ENCODE results near the gene RAB7A.
A peak's percentile ranks its signal among the peaks of the same experiment; 100 is the strongest.

The RAB7A gene

GRCh38 chr3:128780101-128780837 lies 54.3 kb downstream of the RAB7A start:
- H3K36me3 Mint-ChIP-seq (ENCODE audit: low read depth): peaks cover 71% of the 10 kb centered on the region
- peaks cover 90% of the 10 kb centered on the region for H3K4me1 Mint-ChIP-seq (ENCODE audit: low read depth)
- H3K27ac Mint-ChIP-seq: no peak overlapping the region
- no peaks in the 10 kb centered on the region for H3K9me3 Mint-ChIP-seq
- no peaks in the 10 kb centered on the region for H3K27me3 Mint-ChIP-seq
- intact Hi-C loops (cut with micrococcal nuclease): no loop called here
- no peak overlapping the region for H3K4me3 Mint-ChIP-seq

GRCh38 chr3:128781164-128781563 lies 55.2 kb downstream of the RAB7A start:
- peaks cover 68% of the 10 kb centered on the region for H3K36me3 Mint-ChIP-seq (ENCODE audit: low read depth)
- no peaks in the 10 kb centered on the region for H3K27me3 Mint-ChIP-seq
- H3K9me3 Mint-ChIP-seq: no peaks in the 10 kb centered on the region
- no peak overlapping the region for H3K4me3 Mint-ChIP-seq
- peaks cover 90% of the 10 kb centered on the region for H3K4me1 Mint-ChIP-seq (ENCODE audit: low read depth)
- intact Hi-C loops (cut with micrococcal nuclease): no loop called here
- no peak overlapping the region for H3K27ac Mint-ChIP-seq

- Mint-ChIP-seq H3K36me3 (ENCODE audit: low read depth) (peaks cover 61% of the 10 kb centered on the region), H3K27me3 (no peaks in the 10 kb centered on the region), H3K27ac (no peak overlapping the region), H3K9me3 (no peaks in the 10 kb centered on the region), H3K4me3 (no peak overlapping the region), H3K4me1 (ENCODE audit: low read depth) (peaks cover 95% of the 10 kb centered on the region)
- intact Hi-C loops (cut with micrococcal nuclease): no loop called here
Measured at GRCh38 chr3:128782282-128783146, 56.5 kb downstream of the RAB7A start.

- Mint-ChIP-seq H3K27me3 (no peaks in the 10 kb centered on the region), H3K9me3 (no peaks in the 10 kb centered on the region), H3K4me3 (no peak overlapping the region), H3K27ac (no peak overlapping the region), H3K36me3 (ENCODE audit: low read depth) (peaks cover 64% of the 10 kb centered on the region), H3K4me1 (ENCODE audit: low read depth) (peaks cover 95% of the 10 kb centered on the region)
- intact Hi-C loops (cut with micrococcal nuclease): no loop called here
Measured at GRCh38 chr3:128783774-128784173, 57.8 kb downstream of the RAB7A start.

GRCh38 chr3:128784232-128784631 lies 58.2 kb downstream of the RAB7A start:
- Mint-ChIP-seq H3K27me3 (no peaks in the 10 kb centered on the region), H3K36me3 (ENCODE audit: low read depth) (peaks cover 61% of the 10 kb centered on the region), H3K27ac (no peak overlapping the region), H3K4me3 (no peak overlapping the region), H3K4me1 (ENCODE audit: low read depth) (peaks cover 95% of the 10 kb centered on the region), H3K9me3 (no peaks in the 10 kb centered on the region)
- intact Hi-C loops (cut with micrococcal nuclease): no loop called here

- Mint-ChIP-seq H3K36me3 (ENCODE audit: low read depth) (peaks cover 57% of the 10 kb centered on the region), H3K27ac (no peak overlapping the region), H3K4me3 (no peak overlapping the region), H3K9me3 (no peaks in the 10 kb centered on the region), H3K4me1 (ENCODE audit: low read depth) (peaks cover 93% of the 10 kb centered on the region), H3K27me3 (no peaks in the 10 kb centered on the region)
- intact Hi-C loops (cut with micrococcal nuclease): loop anchor here (5.0 kb wide), 1 partner anchor 48 kb away; no protein-coding TSS in a partner anchor
Measured at GRCh38 chr3:128784843-128785242, 58.9 kb downstream of the RAB7A start.

GRCh38 chr3:128786434-128787020 lies 60.5 kb downstream of the RAB7A start:
- Mint-ChIP-seq H3K9me3 (no peaks in the 10 kb centered on the region), H3K4me1 (ENCODE audit: low read depth) (peaks cover 89% of the 10 kb centered on the region), H3K36me3 (ENCODE audit: low read depth) (peaks cover 45% of the 10 kb centered on the region), H3K27me3 (no peaks in the 10 kb centered on the region), H3K4me3 (no peak overlapping the region), H3K27ac (no peak overlapping the region)
- intact Hi-C loops (cut with micrococcal nuclease): loop anchor here (5.0 kb wide), 1 partner anchor 49 kb away; no protein-coding TSS in a partner anchor

GRCh38 chr3:128787256-128788253 lies 61.6 kb downstream of the RAB7A start:
- no peak overlapping the region for H3K4me3 Mint-ChIP-seq
- intact Hi-C loops (cut with micrococcal nuclease): loop anchor here (5.0 kb wide), 1 partner anchor 50 kb away; no protein-coding TSS in a partner anchor
- H3K27ac Mint-ChIP-seq: peak overlapping the region; percentile 50

GRCh38 chr3:128788268-128788869 lies 62.4 kb downstream of the RAB7A start:
- no peaks in the 10 kb centered on the region for H3K27me3 Mint-ChIP-seq
- intact Hi-C loops (cut with micrococcal nuclease): loop anchor here (5.0 kb wide), 1 partner anchor 51 kb away; no protein-coding TSS in a partner anchor

More at GRCh38 chr3:128787256-128788253, 61.6 kb downstream of the RAB7A start:
- H3K36me3 Mint-ChIP-seq (ENCODE audit: low read depth): peaks cover 41% of the 10 kb centered on the region
- no peaks in the 10 kb centered on the region for H3K27me3 Mint-ChIP-seq
- no peaks in the 10 kb centered on the region for H3K9me3 Mint-ChIP-seq
- peaks cover 89% of the 10 kb centered on the region for H3K4me1 Mint-ChIP-seq (ENCODE audit: low read depth)

GRCh38 chr3:128794067-128794768 lies 68.2 kb downstream of the RAB7A start:
- Mint-ChIP-seq H3K27me3 (no peaks in the 10 kb centered on the region), H3K27ac (no peak overlapping the region), H3K4me1 (ENCODE audit: low read depth) (peaks cover 69% of the 10 kb centered on the region), H3K9me3 (no peaks in the 10 kb centered on the region), H3K4me3 (no peak overlapping the region), H3K36me3 (ENCODE audit: low read depth) (peaks cover 57% of the 10 kb centered on the region)
- intact Hi-C loops (cut with micrococcal nuclease): loop anchor here (2.0 kb wide), 1 partner anchor 113 kb away; no protein-coding TSS in a partner anchor

More at GRCh38 chr3:128788268-128788869, 62.4 kb downstream of the RAB7A start:
- H3K4me1 Mint-ChIP-seq (ENCODE audit: low read depth): peaks cover 89% of the 10 kb centered on the region
- H3K27ac Mint-ChIP-seq: no peak overlapping the region
- H3K4me3 Mint-ChIP-seq: no peak overlapping the region
- H3K9me3 Mint-ChIP-seq: no peaks in the 10 kb centered on the region
- peaks cover 39% of the 10 kb centered on the region for H3K36me3 Mint-ChIP-seq (ENCODE audit: low read depth)

- Mint-ChIP-seq H3K27me3 (no peaks in the 10 kb centered on the region), H3K4me3 (no peak overlapping the region), H3K9me3 (no peaks in the 10 kb centered on the region), H3K27ac (no peak overlapping the region), H3K4me1 (ENCODE audit: low read depth) (peaks cover 72% of the 10 kb centered on the region), H3K36me3 (ENCODE audit: low read depth) (peaks cover 65% of the 10 kb centered on the region)
- intact Hi-C loops (cut with micrococcal nuclease): loop anchor here (2.0 kb wide), 1 partner anchor 114 kb away; no protein-coding TSS in a partner anchor
Measured at GRCh38 chr3:128794770-128795649, 69.0 kb downstream of the RAB7A start.
